ENCODE data around the gene PAIP2.

PAIP2 gene

GRCh38 chr5:139410121-139410992, 68.7 kb downstream of the PAIP2 start:
- H3K4me3 ChIP-seq (ENCODE audit: low read depth, low read length) = no peak overlapping the region
- DNase-seq (ENCODE audit: low read depth) = no peak
- in situ Hi-C loops (cut with HindIII; ENCODE audit: low sequenced_read_pairs) = loop anchor here (10.0 kb wide), 1 partner anchor 114 kb away; no protein-coding TSS in a partner anchor
- TF ChIP-seq CTCF (IDR thresholded peaks at IDR 0.05; ENCODE audit: low read depth, low read length, missing control alignments) = no peak

GRCh38 chr5:139410993-139411828, 69.6 kb downstream of the PAIP2 start:
- no peak for TF ChIP-seq CTCF (IDR thresholded peaks at IDR 0.05; ENCODE audit: low read depth, low read length, missing control alignments)
- H3K4me3 ChIP-seq (ENCODE audit: low read depth, low read length) = no peak overlapping the region
- no peak for DNase-seq (ENCODE audit: low read depth)
- in situ Hi-C loops (cut with HindIII; ENCODE audit: low sequenced_read_pairs) = loop anchor here (10.0 kb wide), 1 partner anchor 114 kb away; no protein-coding TSS in a partner anchor

- no peak overlapping the region for H3K4me3 ChIP-seq (ENCODE audit: low read depth, low read length)
- no peak for DNase-seq (ENCODE audit: low read depth)
- TF ChIP-seq CTCF (IDR thresholded peaks at IDR 0.05; ENCODE audit: low read depth, low read length, missing control alignments) = no peak
- in situ Hi-C loops (cut with HindIII; ENCODE audit: low sequenced_read_pairs) = loop anchor here (10.0 kb wide), 1 partner anchor 112 kb away; no protein-coding TSS in a partner anchor
These were observed 71.5 kb downstream of the PAIP2 start for GRCh38 chr5:139413153-139413552.

GRCh38 chr5:139413963-139414362, 72.3 kb downstream of the PAIP2 start:
- no peak for TF ChIP-seq CTCF (IDR thresholded peaks at IDR 0.05; ENCODE audit: low read depth, low read length, missing control alignments)
- DNase-seq (ENCODE audit: low read depth) = no peak
- H3K4me3 ChIP-seq (ENCODE audit: low read depth, low read length) = no peak overlapping the region
- in situ Hi-C loops (cut with HindIII; ENCODE audit: low sequenced_read_pairs) = loop anchor here (10.0 kb wide), 1 partner anchor 111 kb away; no protein-coding TSS in a partner anchor

- H3K4me3 ChIP-seq (ENCODE audit: low read depth, low read length) = no peak overlapping the region
- no peak for DNase-seq (ENCODE audit: low read depth)
- no peak for TF ChIP-seq CTCF (IDR thresholded peaks at IDR 0.05; ENCODE audit: low read depth, low read length, missing control alignments)
- in situ Hi-C loops (cut with HindIII; ENCODE audit: low sequenced_read_pairs) = loop anchor here (10.0 kb wide), 1 partner anchor 110 kb away; no protein-coding TSS in a partner anchor
These were observed 73.0 kb downstream of the PAIP2 start for GRCh38 chr5:139414581-139415130.
